ENCODE results near the gene BARD1. TPM values are rescaled to one million over a fixed set of nuclear protein-coding genes. Genes with fewer than 3 reads are reported as not detected.
"Not testable (repeated sequence)": the region's sequence is repeated elsewhere in the genome, so short reads cannot be mapped to it uniquely, and the experiment has no call there.

Gene BARD1
- total RNA-seq, 2 experiments from 2014 or later: 22.8 to 30.7 TPM

GRCh38 chr2:214807653-214808052, 1.8 kb downstream of the BARD1 start:
- DNase-seq (no peak), ATAC-seq (no peak)
- peak overlapping the region; percentile 88 for H3K4me3 Mint-ChIP-seq
- H3K36me3 Mint-ChIP-seq (ENCODE audit: low read depth): peaks cover 30% of the 10 kb centered on the region
- H3K27me3 Mint-ChIP-seq: peaks cover 3% of the 10 kb centered on the region
- ChIA-PET POLR2A (interaction anchor here (0.7 kb wide), 1 partner anchor 15 kb away, joined by 4 read pairs; no protein-coding TSS in a partner anchor), CTCF (no interaction called here)
- no peaks in the 10 kb centered on the region for H3K9me3 Mint-ChIP-seq (ENCODE audit: low read depth)
- intact Hi-C loops (cut with DNase I, micrococcal nuclease): loop anchor here (2.0 to 10.0 kb wide), 3 partner anchors 627 to 1523 kb away; partner anchors contain the start of genes FN1 (in 1 of the 2), MREG (in 1 of the 2) and SPAG16 (in 1 of the 2)
- peaks cover 23% of the 10 kb centered on the region for H3K4me1 Mint-ChIP-seq
- H3K27ac Mint-ChIP-seq: peak overlapping the region; percentile 93

- CTCF ChIA-PET: interaction anchor here (0.6 kb wide), 1 partner anchor 947 kb away, joined by 3 read pairs; no protein-coding TSS in a partner anchor
- no peaks in the 10 kb centered on the region for H3K27me3 Mint-ChIP-seq
These were observed 7.6 kb downstream of the BARD1 start for GRCh38 chr2:214801768-214802397.

DNA sequence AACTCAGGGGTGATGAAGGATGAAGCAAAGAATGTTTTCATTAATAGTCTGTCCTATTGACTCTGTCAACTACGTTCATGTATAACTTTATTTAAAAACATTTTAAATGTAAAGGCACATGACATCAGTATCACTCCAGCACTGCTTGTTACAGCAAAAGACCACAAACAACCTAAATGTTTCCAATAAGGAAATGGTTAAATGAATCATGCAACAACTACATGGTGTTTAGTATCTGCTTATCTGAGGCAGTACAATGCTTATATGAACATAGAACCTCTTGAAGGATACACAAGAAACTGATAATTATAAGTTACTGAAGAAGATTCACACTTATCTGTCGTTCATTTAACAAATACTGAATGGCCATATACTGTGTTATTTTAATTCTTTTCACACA, 8.4 kb downstream of the BARD1 start:
- DNase-seq: no peak
- intact Hi-C loops (cut with DNase I, micrococcal nuclease): loop anchor here in 1 of 2 experiments (10.0 kb wide), 2 partner anchors 634 to 1214 kb away; partner anchors contain the start of genes FN1 and MREG
- Mint-ChIP-seq H3K4me3 (no peak overlapping the region), H3K4me1 (peaks cover 37% of the 10 kb centered on the region), H3K36me3 (ENCODE audit: low read depth) (peaks cover 34% of the 10 kb centered on the region), H3K9me3 (ENCODE audit: low read depth) (no peaks in the 10 kb centered on the region), H3K27me3 (no peaks in the 10 kb centered on the region), H3K27ac (no peak overlapping the region)
- peak; percentile 80 for ATAC-seq
- ChIA-PET CTCF (no interaction called here), POLR2A (no interaction called here)

More at GRCh38 chr2:214801768-214802397, 7.6 kb downstream of the BARD1 start:
- intact Hi-C loops (cut with DNase I, micrococcal nuclease): loop anchor here in 1 of 2 experiments (10.0 kb wide), 2 partner anchors 633 to 1213 kb away; partner anchors contain the start of genes FN1 and MREG
- ATAC-seq (no peak), DNase-seq (no peak)
- H3K9me3 Mint-ChIP-seq (ENCODE audit: low read depth): no peaks in the 10 kb centered on the region
- peaks cover 40% of the 10 kb centered on the region for H3K4me1 Mint-ChIP-seq
- H3K36me3 Mint-ChIP-seq (ENCODE audit: low read depth): peaks cover 31% of the 10 kb centered on the region
- H3K4me3 Mint-ChIP-seq: no peak overlapping the region
- H3K27ac Mint-ChIP-seq: no peak overlapping the region
- POLR2A ChIA-PET: no interaction called here

GRCh38 chr2:214800180-214800579, 9.3 kb downstream of the BARD1 start:
- ATAC-seq: no peak
- peaks cover 32% of the 10 kb centered on the region for H3K4me1 Mint-ChIP-seq
- POLR2A ChIA-PET: no interaction called here
- H3K27ac Mint-ChIP-seq: no peak overlapping the region
- H3K36me3 Mint-ChIP-seq (ENCODE audit: low read depth): peaks cover 36% of the 10 kb centered on the region
- DNase-seq: no peak
- CTCF ChIA-PET: no interaction called here
- intact Hi-C loops (cut with DNase I, micrococcal nuclease): loop anchor here in 1 of 2 experiments (10.0 kb wide), 2 partner anchors 635 to 1215 kb away; partner anchors contain the start of genes FN1 and MREG
- H3K27me3 Mint-ChIP-seq: no peaks in the 10 kb centered on the region
- H3K9me3 Mint-ChIP-seq (ENCODE audit: low read depth): no peaks in the 10 kb centered on the region
- no peak overlapping the region for H3K4me3 Mint-ChIP-seq

DNA sequence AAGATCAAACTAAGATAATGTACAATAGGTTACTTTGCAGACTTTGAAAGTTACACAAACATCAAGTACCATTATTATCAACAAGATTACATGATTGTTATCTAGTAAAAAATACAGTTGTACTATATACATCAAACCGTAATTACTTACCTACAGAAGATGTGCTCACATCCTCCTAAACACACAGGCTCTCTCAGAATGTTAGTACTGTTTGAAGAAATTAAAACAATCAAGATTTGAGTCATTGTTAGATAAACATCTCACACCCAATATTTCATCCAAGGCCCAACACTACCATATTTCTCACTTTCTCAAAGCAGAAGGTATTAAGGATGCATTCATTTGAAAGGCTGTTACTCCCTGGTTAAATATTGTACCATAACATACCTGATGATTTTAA, 12.6 kb downstream of the BARD1 start:
- CTCF ChIA-PET: no interaction called here
- no peak overlapping the region for H3K4me3 Mint-ChIP-seq
- no peak overlapping the region for H3K27ac Mint-ChIP-seq
- POLR2A ChIA-PET: no interaction called here
- no peaks in the 10 kb centered on the region for H3K27me3 Mint-ChIP-seq
- intact Hi-C loops (cut with DNase I, micrococcal nuclease): no loop called here
- DNase-seq (no peak), ATAC-seq (peak; percentile 55)
- H3K4me1 Mint-ChIP-seq: peaks cover 29% of the 10 kb centered on the region
- no peaks in the 10 kb centered on the region for H3K9me3 Mint-ChIP-seq (ENCODE audit: low read depth)
- H3K36me3 Mint-ChIP-seq (ENCODE audit: low read depth): peaks cover 36% of the 10 kb centered on the region

DNA sequence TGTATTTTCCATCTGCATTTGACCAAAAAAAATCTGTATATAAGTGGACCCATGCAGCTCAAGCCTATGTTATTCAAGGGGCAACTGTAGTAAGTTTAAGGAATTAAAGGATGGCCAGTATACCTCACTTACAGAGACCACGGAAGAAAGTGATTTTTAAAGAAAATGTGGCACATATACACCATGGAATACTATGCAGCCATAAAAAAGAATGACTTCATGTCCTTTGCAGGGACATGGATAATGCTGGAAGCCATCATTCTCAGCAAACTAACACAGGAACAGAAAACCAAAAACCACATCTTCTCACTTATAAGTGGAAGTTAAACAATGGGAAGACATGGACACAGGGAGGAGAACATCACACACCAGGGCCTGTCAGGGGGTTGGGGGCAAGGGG, 26.3 kb downstream of the BARD1 start:
- H3K9me3 Mint-ChIP-seq (ENCODE audit: low read depth); H3K4me3 Mint-ChIP-seq; H3K4me1 Mint-ChIP-seq; DNase-seq; ATAC-seq; H3K27me3 Mint-ChIP-seq; CTCF ChIA-PET; POLR2A ChIA-PET; H3K27ac Mint-ChIP-seq; intact Hi-C loops (cut with DNase I, micrococcal nuclease): not testable (repeated sequence)
- H3K36me3 Mint-ChIP-seq (ENCODE audit: low read depth): peaks cover 67% of the 10 kb centered on the region

DNA sequence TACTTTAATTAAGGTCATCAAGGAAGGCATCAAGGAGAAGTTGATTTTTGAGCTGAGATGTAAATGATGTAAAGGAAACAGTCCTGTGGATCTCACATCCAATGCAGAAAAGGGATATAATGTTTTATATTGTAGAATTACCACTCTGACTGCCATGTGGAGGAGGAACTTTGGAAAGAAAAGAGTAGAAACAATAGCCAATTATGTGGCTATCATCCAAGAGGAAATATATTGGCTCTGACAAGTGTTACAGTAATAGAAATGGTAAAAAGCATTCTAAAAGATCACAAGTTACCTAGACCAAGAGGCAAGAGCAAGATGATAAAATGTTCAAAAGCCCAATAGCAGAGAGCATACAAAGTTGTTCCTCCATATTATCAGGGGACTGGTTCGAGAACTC, 26.8 kb downstream of the BARD1 start:
- POLR2A ChIA-PET: no interaction called here
- intact Hi-C loops (cut with DNase I, micrococcal nuclease): no loop called here
- H3K36me3 Mint-ChIP-seq (ENCODE audit: low read depth): peaks cover 68% of the 10 kb centered on the region
- no peak for ATAC-seq
- H3K9me3 Mint-ChIP-seq (ENCODE audit: low read depth): peaks cover 5% of the 10 kb centered on the region
- CTCF ChIA-PET: no interaction called here
- no peaks in the 10 kb centered on the region for H3K4me1 Mint-ChIP-seq
- no peak for DNase-seq
- no peak overlapping the region for H3K4me3 Mint-ChIP-seq
- no peaks in the 10 kb centered on the region for H3K27me3 Mint-ChIP-seq
- no peak overlapping the region for H3K27ac Mint-ChIP-seq

DNA sequence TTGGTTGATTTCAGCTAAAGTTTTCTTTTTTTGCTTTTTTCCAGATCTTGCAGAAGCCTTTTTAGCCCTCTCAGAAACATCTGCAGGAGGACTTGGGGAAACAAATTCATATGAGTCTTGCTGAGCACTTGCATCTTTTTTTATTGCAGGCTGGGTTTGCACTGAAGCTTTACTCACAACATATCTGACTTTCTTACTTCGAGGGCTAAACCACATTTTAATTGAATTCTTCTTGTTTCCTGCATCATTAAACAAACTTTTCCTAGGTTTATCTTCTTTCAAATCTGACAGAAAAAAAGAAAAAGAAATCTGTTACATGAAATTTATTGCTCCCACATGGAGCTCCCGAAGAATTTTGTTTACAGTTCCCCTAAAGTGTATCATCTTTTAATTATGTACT, 28.3 kb downstream of the BARD1 start:
- ChIA-PET POLR2A (no interaction called here), CTCF (interaction anchor here (0.5 to 0.7 kb wide), 2 partner anchors 29 to 451 kb away, joined by 3 to 5 read pairs; no protein-coding TSS in a partner anchor)
- intact Hi-C loops (cut with DNase I, micrococcal nuclease): no loop called here
- Mint-ChIP-seq H3K36me3 (ENCODE audit: low read depth) (peaks cover 79% of the 10 kb centered on the region), H3K4me1 (no peaks in the 10 kb centered on the region), H3K27me3 (no peaks in the 10 kb centered on the region), H3K27ac (no peak overlapping the region), H3K4me3 (no peak overlapping the region), H3K9me3 (ENCODE audit: low read depth) (peaks cover 5% of the 10 kb centered on the region)
- DNase-seq: no peak
- no peak for ATAC-seq

DNA sequence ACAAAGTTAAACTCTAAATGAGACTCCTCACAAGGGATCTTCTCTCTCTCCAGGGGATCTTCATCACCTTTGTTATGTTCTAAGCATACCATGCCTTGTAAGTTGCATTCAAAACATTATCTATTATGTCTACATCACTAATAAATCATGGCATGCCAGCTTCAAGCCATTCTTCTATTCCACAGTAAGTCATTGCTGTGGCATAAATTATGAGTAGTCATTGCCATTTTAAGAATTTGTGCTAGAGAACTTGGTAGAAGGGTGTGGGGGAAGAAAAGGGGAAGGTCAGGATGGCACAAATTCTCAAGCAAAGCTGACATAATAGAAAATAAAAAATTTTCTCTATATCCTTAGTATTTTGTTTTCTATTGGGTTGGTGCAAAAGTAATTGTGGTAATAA, 33.5 kb downstream of the BARD1 start:
- intact Hi-C loops (cut with DNase I, micrococcal nuclease): no loop called here
- CTCF ChIA-PET: interaction anchor here (0.6 to 0.8 kb wide), 2 partner anchors 17 kb away, joined by 3 to 4 read pairs; no protein-coding TSS in a partner anchor
- peaks cover 3% of the 10 kb centered on the region for H3K9me3 Mint-ChIP-seq (ENCODE audit: low read depth)
- ATAC-seq: no peak
- H3K27me3 Mint-ChIP-seq: no peaks in the 10 kb centered on the region
- POLR2A ChIA-PET: no interaction called here
- peaks cover 58% of the 10 kb centered on the region for H3K36me3 Mint-ChIP-seq (ENCODE audit: low read depth)
- H3K4me3 Mint-ChIP-seq: no peak overlapping the region
- peaks cover 2% of the 10 kb centered on the region for H3K4me1 Mint-ChIP-seq
- DNase-seq: no peak
- no peak overlapping the region for H3K27ac Mint-ChIP-seq

GRCh38 chr2:214774108-214774507, 35.4 kb downstream of the BARD1 start:
- no peak overlapping the region for H3K27ac Mint-ChIP-seq
- CTCF ChIA-PET: interaction anchor here (1.0 kb wide), 1 partner anchor 12 kb away, joined by 3 read pairs; no protein-coding TSS in a partner anchor
- intact Hi-C loops (cut with DNase I, micrococcal nuclease): no loop called here

DNA sequence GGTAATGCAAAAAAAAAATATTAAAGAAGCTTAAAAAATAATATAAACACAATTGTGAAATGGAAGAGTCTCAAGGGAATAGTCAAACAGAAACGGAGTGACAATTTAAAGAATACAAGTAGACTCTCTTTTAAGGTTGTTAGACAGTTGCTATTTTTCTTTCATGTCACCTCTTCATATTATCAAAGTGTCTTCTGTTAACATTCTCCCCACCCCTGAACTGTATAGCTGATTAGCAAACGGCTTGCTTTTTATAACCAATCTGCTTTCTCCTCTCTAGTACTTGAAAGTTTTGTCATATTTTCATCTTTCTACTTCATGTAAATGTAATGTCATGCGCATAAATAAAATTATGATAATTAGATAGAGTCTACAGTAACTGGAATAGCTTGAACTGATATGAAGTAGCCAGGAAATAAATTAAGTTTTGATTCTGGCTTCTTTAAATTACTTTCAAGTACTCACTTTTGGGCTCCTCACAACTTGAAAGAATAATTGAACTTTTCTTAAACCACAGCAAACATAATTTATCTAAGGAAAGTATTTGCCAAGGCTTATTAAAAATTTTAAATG, 37.0 kb downstream of the BARD1 start:
- no peak for DNase-seq
- Mint-ChIP-seq H3K27me3 (no peaks in the 10 kb centered on the region), H3K27ac (no peak overlapping the region), H3K9me3 (ENCODE audit: low read depth) (peaks cover 3% of the 10 kb centered on the region), H3K36me3 (ENCODE audit: low read depth) (peaks cover 48% of the 10 kb centered on the region), H3K4me3 (no peak overlapping the region), H3K4me1 (peaks cover 2% of the 10 kb centered on the region)
- intact Hi-C loops (cut with DNase I, micrococcal nuclease): no loop called here
- POLR2A ChIA-PET: no interaction called here
- no peak for ATAC-seq
- CTCF ChIA-PET: interaction anchor here (1.4 kb wide), 1 partner anchor 32 kb away, joined by 7 read pairs; no protein-coding TSS in a partner anchor

More at GRCh38 chr2:214774108-214774507, 35.4 kb downstream of the BARD1 start:
- DNase-seq: no peak
- H3K4me1 Mint-ChIP-seq: peaks cover 2% of the 10 kb centered on the region
- POLR2A ChIA-PET: no interaction called here
- H3K9me3 Mint-ChIP-seq (ENCODE audit: low read depth): peaks cover 3% of the 10 kb centered on the region
- no peak for ATAC-seq
- H3K36me3 Mint-ChIP-seq (ENCODE audit: low read depth): peaks cover 41% of the 10 kb centered on the region
- no peaks in the 10 kb centered on the region for H3K27me3 Mint-ChIP-seq
- no peak overlapping the region for H3K4me3 Mint-ChIP-seq

GRCh38 chr2:214765180-214765579, 44.3 kb downstream of the BARD1 start:
- ATAC-seq (no peak), DNase-seq (no peak)
- peaks cover 49% of the 10 kb centered on the region for H3K36me3 Mint-ChIP-seq (ENCODE audit: low read depth)
- intact Hi-C loops (cut with DNase I, micrococcal nuclease): no loop called here
- ChIA-PET CTCF (no interaction called here), POLR2A (no interaction called here)
- no peaks in the 10 kb centered on the region for H3K9me3 Mint-ChIP-seq (ENCODE audit: low read depth)
- H3K27me3 Mint-ChIP-seq: no peaks in the 10 kb centered on the region
- H3K4me1 Mint-ChIP-seq: no peaks in the 10 kb centered on the region
- no peak overlapping the region for H3K4me3 Mint-ChIP-seq
- no peak overlapping the region for H3K27ac Mint-ChIP-seq
